Measurements from ENCODE around the gene SETX. TPM values are rescaled to one million over a fixed set of nuclear protein-coding genes. Genes with fewer than 3 reads are reported as not detected.

The SETX gene
- total RNA-seq, 1 experiment from 2014 or later = 44.3 TPM

DNA sequence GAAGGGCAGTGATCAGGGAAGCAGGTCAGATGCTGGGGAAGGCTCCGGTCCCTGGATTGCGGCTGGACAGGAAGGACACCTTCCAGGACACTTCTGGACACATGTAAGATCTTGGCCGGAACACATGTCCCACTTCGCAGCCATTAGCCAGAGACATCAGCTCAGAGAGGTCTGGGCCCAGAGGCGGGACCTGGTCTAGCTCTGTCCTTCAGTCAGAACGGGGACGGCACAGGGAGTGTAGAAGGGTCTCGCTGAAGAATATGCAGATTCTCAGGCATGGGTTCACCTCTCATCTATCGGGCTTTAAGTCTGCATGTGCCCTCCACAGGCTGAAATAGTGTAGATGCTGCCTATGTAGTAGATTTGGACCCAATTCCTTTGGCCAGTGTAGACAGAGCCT lies 119.7 kb downstream of the SETX start:
- H3K4me2 ChIP-seq (ENCODE audit: insufficient read depth, insufficient read length, low read length) = no peak overlapping the region
- TF ChIP-seq, protein P1, sequence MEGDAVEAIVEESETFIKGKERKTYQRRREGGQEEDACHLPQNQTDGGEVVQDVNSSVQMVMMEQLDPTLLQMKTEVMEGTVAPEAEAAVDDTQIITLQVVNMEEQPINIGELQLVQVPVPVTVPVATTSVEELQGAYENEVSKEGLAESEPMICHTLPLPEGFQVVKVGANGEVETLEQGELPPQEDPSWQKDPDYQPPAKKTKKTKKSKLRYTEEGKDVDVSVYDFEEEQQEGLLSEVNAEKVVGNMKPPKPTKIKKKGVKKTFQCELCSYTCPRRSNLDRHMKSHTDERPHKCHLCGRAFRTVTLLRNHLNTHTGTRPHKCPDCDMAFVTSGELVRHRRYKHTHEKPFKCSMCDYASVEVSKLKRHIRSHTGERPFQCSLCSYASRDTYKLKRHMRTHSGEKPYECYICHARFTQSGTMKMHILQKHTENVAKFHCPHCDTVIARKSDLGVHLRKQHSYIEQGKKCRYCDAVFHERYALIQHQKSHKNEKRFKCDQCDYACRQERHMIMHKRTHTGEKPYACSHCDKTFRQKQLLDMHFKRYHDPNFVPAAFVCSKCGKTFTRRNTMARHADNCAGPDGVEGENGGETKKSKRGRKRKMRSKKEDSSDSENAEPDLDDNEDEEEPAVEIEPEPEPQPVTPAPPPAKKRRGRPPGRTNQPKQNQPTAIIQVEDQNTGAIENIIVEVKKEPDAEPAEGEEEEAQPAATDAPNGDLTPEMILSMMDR (conservative IDR thresholded peaks at IDR 0.05) = no peak

More for the DNA sequence above, 119.7 kb downstream of the SETX start:
- H3K4me1 ChIP-seq (ENCODE audit: insufficient read depth, low read length) = no peaks in the 10 kb centered on the region
- no peaks in the 10 kb centered on the region for H3K79me2 ChIP-seq (ENCODE audit: insufficient read depth, low read length)
- H2AK5ac ChIP-seq (ENCODE audit: insufficient read length, low read length) = no peak overlapping the region
- no peaks in the 10 kb centered on the region for H4K20me1 ChIP-seq (ENCODE audit: control insufficient read depth, insufficient read depth, insufficient read length)
- no peak overlapping the region for H2BK5ac ChIP-seq (ENCODE audit: insufficient read length, low read length)
- H3K4ac ChIP-seq (ENCODE audit: low read depth, low read length) = no peak overlapping the region
- Mint-ChIP-seq H3K4me3 (no peak overlapping the region), H3K27me3 (ENCODE audit: low read depth) (peaks cover 26% of the 10 kb centered on the region), H3K9me3 (no peaks in the 10 kb centered on the region), H3K36me3 (ENCODE audit: insufficient read depth in 1 of 3, low read depth in 3 of 3) (no peaks in the 10 kb centered on the region), H3K27ac (no peak overlapping the region), H3K4me1 (peaks cover 0 to 13% of the 10 kb centered on the region in 2 experiments; a peak in 2 of 4 replicates)
- H2BK15ac ChIP-seq (ENCODE audit: low read depth, low read length) = no peak overlapping the region
- no peak overlapping the region for H4K8ac ChIP-seq (replicated peaks; ENCODE audit: insufficient read length, low read depth, low read length)
- H3K27me3 ChIP-seq (ENCODE audit: insufficient read depth, low read length) = no peaks in the 10 kb centered on the region
- H3T11ph ChIP-seq (ENCODE audit: low read length) = no peak overlapping the region
- no peaks in the 10 kb centered on the region for H3K9me3 ChIP-seq (ENCODE audit: control insufficient read depth, low read depth, low read length)
- H2BK120ac ChIP-seq (ENCODE audit: low read depth, low read length, poor library complexity, severe bottlenecking) = no peak overlapping the region
- no peak overlapping the region for H3K27ac ChIP-seq (ENCODE audit: insufficient read length, low read depth, low read length)
- WGBS (ENCODE audit: extremely low coverage, insufficient read length, low lambda C conversion rate) = no CpG with 5 or more reads among the region's 9 CpGs
- H3K56ac ChIP-seq (ENCODE audit: insufficient read length, low read depth, low read length) = no peak overlapping the region
- H3K18ac ChIP-seq (ENCODE audit: insufficient read length, low read depth, low read length) = no peak overlapping the region
- H3K79me1 ChIP-seq (ENCODE audit: insufficient read depth, low read depth, low read length, poor library complexity, severe bottlenecking) = no peaks in the 10 kb centered on the region
- H3K9ac ChIP-seq (ENCODE audit: extremely low read depth, insufficient read length, low read length) = no peak overlapping the region
- H3K23me2 ChIP-seq (ENCODE audit: insufficient read length, low read depth, low read length, poor library complexity, severe bottlenecking) = no peaks in the 10 kb centered on the region
- H4K5ac ChIP-seq (ENCODE audit: insufficient read length, low read depth, low read length) = no peak overlapping the region
- no peak overlapping the region for H2AFZ ChIP-seq (ENCODE audit: low read length)
- H3K23ac ChIP-seq (ENCODE audit: insufficient read length, low read depth, low read length) = no peak overlapping the region
- no peak for DNase-seq
- H4K91ac ChIP-seq (ENCODE audit: insufficient read length, low read depth, low read length) = no peak overlapping the region
- no peak overlapping the region for H2BK20ac ChIP-seq (ENCODE audit: low read depth, low read length, poor library complexity, severe bottlenecking)
- H2BK12ac ChIP-seq (ENCODE audit: insufficient read length, low read depth, low read length) = no peak overlapping the region
- no peak overlapping the region for H3K14ac ChIP-seq (ENCODE audit: insufficient read depth, low read length)
